GM12872 (cell line): ENCODE data around the gene SOHLH1.

ENCODE experiments used
- CTCF ChIP-seq: IDR thresholded peaks from 3 replicates; pipeline ENCODE4 v1.5.1; 2011; ENCODE audit warnings: low read depth, mild to moderate bottlenecking, low read length, moderate library complexity; ENCODE audit not compliant: insufficient read depth

Gene SOHLH1

GRCh38 chr9:135644631-135645218 lies 54.6 kb downstream of the SOHLH1 start:
- TF ChIP-seq CTCF, result no peak
